ENCODE measurements around the gene SLC24A4.

SLC24A4 gene

DNA sequence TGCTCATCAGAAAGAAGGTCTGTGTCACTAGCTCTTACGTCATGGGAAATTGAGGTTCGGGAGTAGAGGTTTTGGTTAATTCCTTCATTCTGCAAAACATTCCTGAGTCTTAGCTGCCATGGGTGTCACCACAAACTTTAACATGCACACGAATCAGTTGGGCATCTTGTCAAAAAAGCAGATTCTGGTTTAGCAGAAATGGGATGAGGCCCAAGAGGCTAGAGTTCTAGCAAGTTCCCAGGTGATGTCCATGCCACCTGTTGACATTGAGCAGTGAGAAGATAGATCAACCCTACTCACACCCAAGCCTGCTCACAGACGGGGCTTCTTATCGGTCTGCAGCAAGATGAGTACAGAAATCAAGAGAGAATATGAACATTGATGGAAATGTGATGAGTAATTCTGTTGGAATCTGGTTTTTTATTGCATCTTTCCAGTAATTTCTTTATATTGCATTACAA, 179.0 kb downstream of the SLC24A4 start:
- DNase-seq (no peak), ATAC-seq (no peak)

GRCh38 chr14:92502541-92503286, 179.7 kb downstream of the SLC24A4 start:
- no peak for ATAC-seq

GRCh38 chr14:92503756-92504491, 181.0 kb downstream of the SLC24A4 start:
- ATAC-seq (no peak), DNase-seq (no peak)

More at GRCh38 chr14:92502541-92503286, 179.7 kb downstream of the SLC24A4 start:
- no peak for DNase-seq

DNA sequence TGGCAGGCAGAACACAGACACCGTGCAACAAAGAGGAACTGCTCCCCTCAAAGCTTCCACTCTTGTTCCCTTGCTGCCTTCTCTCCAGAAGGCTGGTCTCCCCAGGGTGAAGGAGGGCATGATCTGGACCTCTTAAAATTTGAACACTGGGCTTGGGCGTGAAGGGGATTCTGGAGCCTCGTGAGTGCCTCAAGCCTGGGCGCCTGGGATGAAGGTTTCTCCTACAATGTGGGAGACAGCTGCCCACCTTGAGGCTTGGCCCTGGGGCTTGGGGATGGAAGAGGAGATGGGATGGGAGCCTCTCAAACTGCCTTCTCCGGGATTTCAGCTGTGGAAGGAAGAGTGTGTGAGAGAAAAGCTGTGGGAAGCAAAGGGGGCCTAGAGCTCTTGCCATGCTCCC, 182.9 kb downstream of the SLC24A4 start:
- DNase-seq (no peak), ATAC-seq (no peak)

DNA sequence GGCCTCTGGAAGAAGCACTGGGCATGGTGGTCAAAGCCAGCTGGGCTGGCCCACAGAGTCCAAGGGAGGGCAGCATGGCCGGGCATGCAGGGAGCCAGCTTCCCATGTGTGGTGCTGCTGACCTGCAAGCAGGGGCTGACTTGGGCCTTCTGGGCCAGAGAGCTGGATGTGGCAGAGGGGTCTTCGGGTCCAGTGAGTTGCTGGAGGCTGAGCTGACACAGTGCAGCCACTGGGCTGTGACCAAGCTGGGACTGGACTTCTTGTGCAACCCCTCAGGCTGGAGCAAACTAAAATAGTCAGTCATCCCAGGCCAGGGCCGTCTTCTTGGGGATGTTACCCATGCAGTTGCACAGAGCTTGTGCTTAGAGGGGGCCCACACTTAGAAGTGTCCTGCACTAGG, 183.3 kb downstream of the SLC24A4 start:
- ATAC-seq, result no peak
- no peak for DNase-seq

GRCh38 chr14:92507174-92507768, 184.3 kb downstream of the SLC24A4 start:
- no peak for DNase-seq
- ATAC-seq, result peak; percentile 25

GRCh38 chr14:92510972-92511371, 188.0 kb downstream of the SLC24A4 start:
- ATAC-seq, result no peak
- no peak for DNase-seq

DNA sequence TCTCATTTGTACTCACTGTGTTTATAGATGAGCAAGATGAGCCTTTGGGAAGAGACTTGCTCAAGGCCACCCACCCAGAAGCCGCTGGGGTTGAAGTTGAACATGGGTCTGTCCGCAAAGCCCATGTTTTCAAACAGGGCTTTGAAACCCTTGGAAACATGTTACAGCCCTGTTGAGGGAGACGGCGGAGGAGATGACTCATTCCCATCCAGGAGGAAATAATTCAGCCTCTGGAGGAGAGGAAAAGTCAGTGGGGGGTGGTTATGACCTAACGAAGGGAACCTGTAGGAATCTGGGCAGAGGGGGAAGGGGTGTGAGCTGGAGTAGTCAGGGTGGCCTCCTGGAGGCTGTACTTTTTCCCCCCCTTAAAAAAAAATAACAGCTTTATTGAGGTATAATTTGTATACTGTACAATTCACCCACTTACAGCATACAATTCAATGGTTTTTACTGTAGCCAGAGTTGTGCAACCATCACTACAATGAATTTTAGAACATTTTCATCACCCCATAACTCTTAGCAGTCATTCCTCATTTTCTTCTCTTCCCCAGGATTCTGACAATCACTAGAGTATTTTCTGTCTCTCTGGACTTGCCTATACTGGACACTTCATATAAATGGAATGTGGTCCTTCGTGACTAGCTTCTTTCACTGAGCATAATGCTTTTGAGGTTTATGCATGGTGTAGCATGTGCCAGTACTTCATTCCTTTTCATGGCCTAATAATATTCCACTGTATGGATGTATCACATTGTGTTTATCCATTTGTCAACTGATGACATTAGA, 188.7 kb downstream of the SLC24A4 start:
- no peak for DNase-seq
- ATAC-seq, result no peak

GRCh38 chr14:92512807-92513203, 189.8 kb downstream of the SLC24A4 start:
- no peak for DNase-seq
- ATAC-seq, result no peak

GRCh38 chr14:92513204-92513965, 190.4 kb downstream of the SLC24A4 start, which contains the start of gene RIN3:
Gene RIN3, plus strand, starts transcription at chr14:92513781. Its CDS starts 152 bp downstream, at chr14:92513933.
- ATAC-seq, result peak; percentile 45
- peak; percentile 66 for DNase-seq

GRCh38 chr14:92513966-92514843, 191.2 kb downstream of the SLC24A4 start:
- ATAC-seq (peak; percentile 10), DNase-seq (peak; percentile 55)

- ATAC-seq (no peak), DNase-seq (no peak)
These were observed 192.0 kb downstream of the SLC24A4 start for GRCh38 chr14:92514844-92515514.

DNA sequence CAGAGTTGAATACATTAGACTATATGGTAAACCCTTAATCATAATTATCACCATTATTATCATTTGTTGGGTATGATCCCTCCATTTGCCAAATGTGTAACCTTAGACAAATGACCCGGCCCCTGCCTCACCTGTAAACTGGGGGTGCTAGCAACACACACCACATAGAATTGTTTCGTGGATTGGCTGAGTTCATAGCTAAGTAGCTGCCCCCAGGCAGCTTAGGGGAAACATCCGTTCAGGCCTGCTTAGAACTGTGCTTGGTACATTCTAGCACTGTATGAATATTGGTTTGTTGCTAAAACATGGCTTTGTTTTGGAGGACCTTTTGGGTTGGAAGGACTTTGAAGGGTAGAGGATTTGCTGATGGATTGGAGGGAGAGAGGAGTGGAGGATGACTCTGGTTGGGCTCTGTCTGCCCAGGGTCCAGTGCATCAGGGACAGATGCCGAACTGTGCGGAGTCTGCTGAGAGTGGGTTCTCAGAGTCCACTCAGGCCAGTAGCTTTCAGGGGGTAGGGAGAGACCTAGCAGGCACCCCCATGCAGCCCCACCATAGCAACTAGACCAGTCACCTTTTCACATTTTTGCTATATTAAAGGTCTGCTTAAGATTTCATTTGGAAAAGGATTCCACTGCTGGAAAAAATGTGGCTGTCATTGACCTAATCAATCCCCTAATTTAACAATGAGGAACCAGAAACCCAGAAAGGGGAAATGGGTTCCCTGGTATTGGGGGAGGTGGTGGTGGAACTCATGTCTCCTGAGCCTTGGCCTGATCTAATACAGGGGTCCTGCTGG, 192.8 kb downstream of the SLC24A4 start:
- no peak for DNase-seq
- ATAC-seq, result no peak

DNA sequence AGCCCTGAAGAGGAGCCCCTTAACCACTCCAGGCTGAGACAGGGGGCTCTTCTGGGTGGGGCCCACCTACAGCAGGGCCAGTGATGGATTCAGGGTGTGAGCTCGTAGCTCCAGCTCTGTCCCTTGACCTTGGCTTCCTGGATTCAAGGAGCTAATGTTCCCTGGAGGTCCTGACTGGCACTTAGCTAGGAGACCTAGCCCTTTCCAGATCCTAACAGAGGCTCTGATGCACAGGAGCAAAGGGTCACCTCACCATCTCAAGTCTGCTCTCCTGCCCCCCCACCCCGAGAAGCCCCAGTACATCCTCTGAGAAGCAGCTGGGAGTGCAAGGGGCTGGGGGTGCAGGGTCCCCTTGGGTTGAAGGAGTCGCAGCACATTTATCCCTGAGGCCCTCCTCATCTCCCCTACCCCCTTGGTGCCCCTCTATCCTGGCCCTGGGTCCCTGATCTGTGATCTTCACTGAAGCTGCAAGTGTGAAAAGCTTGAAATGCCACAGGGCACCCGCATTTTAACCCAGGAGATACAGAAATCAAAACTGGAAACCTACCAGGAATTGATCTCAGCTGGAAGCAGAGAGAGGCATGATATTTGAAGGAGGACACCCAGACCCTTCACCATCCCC, 193.5 kb downstream of the SLC24A4 start:
- ATAC-seq (no peak), DNase-seq (no peak)

DNA sequence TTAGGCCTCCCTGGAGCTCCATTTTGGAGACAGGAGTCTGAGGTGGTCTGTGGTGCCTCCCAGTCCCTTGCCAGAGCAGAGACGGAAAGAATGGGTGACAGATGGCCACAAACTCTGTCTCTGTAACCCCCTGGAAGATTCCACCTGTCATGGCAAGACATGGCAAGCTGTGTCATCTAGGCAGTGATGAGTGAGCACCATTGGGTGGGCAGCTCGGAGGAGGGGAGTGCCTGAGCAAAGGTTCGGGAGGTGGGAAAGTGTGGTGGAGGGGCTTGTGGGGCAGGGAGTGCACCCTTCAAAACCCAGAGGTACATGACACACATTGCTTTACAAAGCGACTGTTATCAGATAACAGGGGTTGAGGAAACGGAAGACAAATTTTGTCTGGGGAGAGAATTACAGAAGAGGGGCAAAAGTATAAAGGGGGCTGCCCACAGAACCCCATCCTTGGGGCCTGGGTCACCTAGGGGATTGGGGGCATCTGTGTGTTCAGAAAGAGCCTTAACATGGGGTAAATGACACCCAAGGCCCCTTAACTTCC, 194.1 kb downstream of the SLC24A4 start:
- ATAC-seq (peak; percentile 67), DNase-seq (peak; percentile 59)

DNA sequence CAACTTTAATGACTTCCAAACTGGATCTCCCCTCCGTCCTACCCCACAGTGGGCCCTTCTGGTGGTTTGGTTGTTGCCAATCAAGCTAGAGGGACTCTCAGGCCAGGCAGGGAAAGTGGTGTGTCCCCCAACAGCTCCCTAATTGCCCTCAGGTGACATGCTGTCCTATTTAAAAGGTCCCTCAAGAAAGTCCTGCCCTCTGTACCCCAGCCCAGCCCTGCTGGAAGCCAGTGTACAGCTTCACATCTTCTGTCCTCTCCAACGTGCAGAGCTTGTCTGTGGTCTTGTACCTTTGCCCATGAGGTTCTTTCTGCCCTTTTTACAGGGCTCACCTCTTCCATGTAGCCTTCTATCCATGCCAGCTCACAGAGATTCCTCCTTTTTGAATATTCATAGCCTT, 194.8 kb downstream of the SLC24A4 start:
- ATAC-seq (no peak), DNase-seq (no peak)

GRCh38 chr14:92519246-92520101, 196.5 kb downstream of the SLC24A4 start:
- DNase-seq (no peak), ATAC-seq (no peak)
